HCT116 (cell line): ENCODE results near the gene TSG101. TPM values are rescaled to one million over a fixed set of nuclear protein-coding genes. Genes with fewer than 3 reads are reported as not detected.

Source experiments
- ATAC-seq: fragments of 200-7000 bp; cut with Tn5 transposase; 2 replicates; pipeline ENCODE4 v1.9.1; 2020; ENCODE audit warnings: mild to moderate bottlenecking, moderate library complexity
- BruUV-seq: library from RNA; stranded (reverse); fragments of 400-500 nt; replicated peaks from 2 replicates; lab custom pipeline; 2021; lab: Mats Ljungman, UMichigan
- CTCF ChIA-PET: fragments of 300-600 bp; sonication (Branson Sonifier 250); formaldehyde crosslinking; loops from one replicate; lab custom pipeline; 2021; ENCODE audit warnings: antibody characterized with exemption; lab: Charles Lee
- POLR2A ChIA-PET: fragments of 300-600, 350-600 bp; sonication (Branson Sonifier 250); formaldehyde crosslinking; loops from one replicate; lab custom pipeline; 2021; ENCODE audit warnings: antibody characterized with exemption; lab: Charles Lee
- RAD21 ChIA-PET, 2 experiments: fragments of 300-600 bp; sonication (Branson Sonifier 250); formaldehyde crosslinking; loops; one replicate each; lab custom pipeline; 2023; ENCODE audit warnings: low total read pairs in 2 of 2; ENCODE audit not compliant: uncharacterized antibody in 2 of 2, unreplicated experiment in 2 of 2, low non-redundant PET in 1 of 2; lab: Charles Lee
- DNase-seq: peaks from one replicate; pipeline ENCODE4 v3.0.0-alpha.2; 2010; ENCODE audit warnings: low read depth, low spot score
- H2AFZ ChIP-seq: fragments of 200-600 bp; shearing (Covaris generic), sonication (generic); 2 replicates; pipeline ENCODE4 v1.6.1; 2017; ENCODE audit warnings: low read depth, mixed run types, mixed read lengths, antibody characterized with exemption, low read length; ENCODE audit not compliant: poor library complexity, severe bottlenecking
- H3K27ac ChIP-seq: 2 replicates; pipeline ENCODE4 v1.5.1; 2012; ENCODE audit warnings: low read depth, low read length
- H3K27me3 ChIP-seq: fragments of 200-600 bp; sonication (generic); 2 replicates; pipeline ENCODE4 v1.6.1; 2016; ENCODE audit warnings: mixed run types, low read length, mixed read lengths; ENCODE audit not compliant: insufficient read depth
- H3K36me3 ChIP-seq, 2 experiments: fragments of 200-500 bp in 1 of 2; fragments of 200-600 bp in 1 of 2; sonication (Bioruptor generic) in 1 of 2; sonication (generic) in 1 of 2; 2 replicates each; pipeline versions ENCODE4 v1.5.1 to v1.6.1; 2014 to 2016; ENCODE audit warnings: low read length in 2 of 2, inconsistent platforms in 1 of 2, mixed read lengths in 1 of 2, mixed run types in 1 of 2; ENCODE audit not compliant: insufficient read depth in 2 of 2, control insufficient read depth in 1 of 2
- H3K4me1 ChIP-seq, 2 experiments: fragments of 200-600 bp in 1 of 2; sonication (generic) in 1 of 2; 2 replicates each; pipeline versions ENCODE4 v1.5.1 to v1.6.1; 2012 to 2017; ENCODE audit warnings: low read length in 2 of 2, inconsistent platforms in 1 of 2, mild to moderate bottlenecking in 1 of 2, mixed read lengths in 1 of 2, mixed run types in 1 of 2, moderate library complexity in 1 of 2; ENCODE audit not compliant: insufficient read depth in 2 of 2, control insufficient read depth in 1 of 2
- H3K4me2 ChIP-seq: fragments of 200-600 bp; sonication (generic); 2 replicates; pipeline ENCODE4 v1.6.1; 2017; ENCODE audit warnings: mixed run types, low read length, mixed read lengths
- H3K4me3 ChIP-seq, 2 experiments: fragments of 200-600 bp in 1 of 2; sonication (generic) in 1 of 2; replicated peaks in 1 of 2; 2 replicates each; pipeline ENCODE4 v1.5.1; 2011 to 2016; ENCODE audit warnings: low read length in 2 of 2, control low read depth in 1 of 2, low read depth in 1 of 2, mild to moderate bottlenecking in 1 of 2, mixed read lengths in 1 of 2, mixed run types in 1 of 2
- H3K79me2 ChIP-seq: fragments of 200-600 bp; sonication (generic); 2 replicates; pipeline ENCODE4 v1.6.1; 2017; ENCODE audit warnings: mild to moderate bottlenecking, mixed run types, low read length, moderate library complexity, mixed read lengths; ENCODE audit not compliant: insufficient read depth
- H3K9ac ChIP-seq: fragments of 200-600 bp; sonication (generic); 2 replicates; pipeline ENCODE4 v1.6.1; 2016; ENCODE audit warnings: low read length, mixed read lengths
- H3K9me2 ChIP-seq: fragments of 200-600 bp; sonication (generic), shearing (Covaris generic); 2 replicates; pipeline ENCODE4 v1.6.1; 2017; ENCODE audit warnings: mixed run types, mild to moderate bottlenecking, moderate library complexity; ENCODE audit not compliant: insufficient read depth
- H3K9me3 ChIP-seq, 2 experiments: fragments of 200-500 bp in 1 of 2; fragments of 200-600 bp in 1 of 2; sonication (Bioruptor generic) in 1 of 2; sonication (generic) in 1 of 2; 2 replicates each; pipeline ENCODE4 v1.6.1; 2014 to 2017; ENCODE audit warnings: low read length in 2 of 2, mixed read lengths in 2 of 2, inconsistent platforms in 1 of 2, low read depth in 1 of 2, mild to moderate bottlenecking in 1 of 2, mixed run types in 1 of 2, moderate library complexity in 1 of 2; ENCODE audit not compliant: control insufficient read depth in 1 of 2, insufficient read depth in 1 of 2
- H4K20me1 ChIP-seq: fragments of 200-600 bp; sonication (generic), shearing (Covaris generic); 2 replicates; pipeline ENCODE4 v1.6.1; 2017; ENCODE audit warnings: mixed run types, mild to moderate bottlenecking, moderate library complexity; ENCODE audit not compliant: insufficient read depth
- ELF1 ChIP-seq: IDR thresholded peaks from 2 replicates; pipeline ENCODE4 v1.6.1; 2012; ENCODE audit warnings: low read depth, borderline replicate concordance
- EZH2 ChIP-seq: fragments of 200-600 bp; sonication (generic); IDR thresholded peaks from 2 replicates; pipeline ENCODE4 v1.6.1; 2017; ENCODE audit warnings: antibody characterized with exemption, mixed run types
- FOSL1 ChIP-seq: IDR thresholded peaks from 2 replicates; pipeline ENCODE4 v1.6.1; 2012; ENCODE audit warnings: low read depth
- RAD21 ChIP-seq: IDR thresholded peaks from 2 replicates; pipeline ENCODE4 v1.6.1; 2012; ENCODE audit warnings: low read depth, mild to moderate bottlenecking
- REST ChIP-seq: IDR thresholded peaks from 2 replicates; pipeline ENCODE4 v1.6.1; 2012; ENCODE audit warnings: low read depth
- SRF ChIP-seq: IDR thresholded peaks from 2 replicates; pipeline ENCODE4 v1.6.1; 2012; ENCODE audit warnings: low read depth
- ZBTB33 ChIP-seq: IDR thresholded peaks from 2 replicates; pipeline ENCODE4 v1.6.1; 2011; ENCODE audit warnings: mild to moderate bottlenecking, low read length, moderate library complexity; ENCODE audit not compliant: insufficient replicate concordance; ENCODE audit errors: extremely low read depth
- ZFX ChIP-seq: fragments of 450-650 bp; IDR thresholded peaks from 2 replicates; pipeline ENCODE4 v1.6.1; 2017
- ZNF274 ChIP-seq: fragments of 200-500 bp; sonication (Bioruptor generic); IDR thresholded peaks from 2 replicates; pipeline ENCODE4 v1.6.1; 2014; ENCODE audit warnings: mild to moderate bottlenecking, low read depth, low read length, inconsistent platforms
- intact Hi-C: fragments of 100-400 bp; cut with micrococcal nuclease; formaldehyde crosslinking; loops from 2 replicates; pipeline ENCODE4 v1.10.0; 2022
- total RNA-seq: library from RNA; stranded (reverse); gene quantifications from one replicate; pipeline ENCODE4 v1.2.1, GENCODE V29; 2021; ENCODE audit not compliant: unreplicated experiment
- TF ChIP-seq, protein P1 (sequence below): IDR thresholded peaks from 2 replicates; pipeline ENCODE4 v1.6.1; 2012
- TF ChIP-seq, protein P2 (sequence below), 3 experiments: fragments of 200-600 bp in 1 of 3; sonication (generic) in 1 of 3; IDR thresholded peaks in 2 of 3; conservative IDR thresholded peaks in 1 of 3; 2 replicates each; pipeline ENCODE4 v1.5.1; 2012 to 2017; ENCODE audit warnings: low read depth in 2 of 3, low read length in 2 of 3, antibody characterized with exemption in 1 of 3, borderline replicate concordance in 1 of 3, control low read depth in 1 of 3, mild to moderate bottlenecking in 1 of 3, mixed read lengths in 1 of 3, mixed run types in 1 of 3, moderate library complexity in 1 of 3; ENCODE audit not compliant: insufficient read depth in 1 of 3

Gene TSG101
- total RNA-seq, 1 experiment from 2014 or later, result 61.9 TPM

DNA sequence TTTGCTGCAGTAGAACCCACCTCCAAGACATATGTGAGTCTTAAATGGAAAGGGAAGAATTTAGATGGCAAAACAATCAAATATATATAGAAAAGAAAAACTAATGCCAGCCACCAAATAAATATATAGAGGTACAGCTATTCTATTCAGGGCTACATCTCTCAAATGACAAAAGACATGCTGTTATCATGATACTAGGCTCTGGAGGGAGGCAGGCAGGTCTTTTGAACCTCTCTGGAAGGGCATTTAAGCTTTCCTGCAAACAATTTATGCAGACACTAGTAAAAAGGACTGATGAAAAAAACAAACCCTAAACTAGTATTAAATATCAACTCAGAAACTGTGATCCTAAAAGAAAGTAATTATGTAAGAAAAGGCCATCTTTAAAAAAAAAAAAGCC lies 37.4 kb upstream of the TSG101 start:
- intact Hi-C loops, result no loop called here
- no peak overlapping the region for H2AFZ ChIP-seq
- H3K36me3 ChIP-seq, result peaks cover 3 to 5% of the 10 kb centered on the region in 2 experiments
- DNase-seq, result no peak
- no peak for ATAC-seq
- H3K9me3 ChIP-seq, result no peaks in the 10 kb centered on the region
- H3K9me2 ChIP-seq, result no peaks in the 10 kb centered on the region
- ChIA-PET CTCF (interaction anchor here (1.2 kb wide), 1 partner anchor 320 kb away, joined by 6 read pairs; no protein-coding TSS in a partner anchor), POLR2A (no interaction called here), RAD21 (no interaction called here)
- no TSS peak for BruUV-seq
- no peak overlapping the region for H3K9ac ChIP-seq
- no peaks in the 10 kb centered on the region for H3K27me3 ChIP-seq
- H3K4me2 ChIP-seq, result no peak overlapping the region
- TF ChIP-seq FOSL1 (no peak), RAD21 (no peak), ZNF274 (no peak), ZFX (no peak), ELF1 (no peak), SRF (no peak), EZH2 (no peak)
- TF ChIP-seq, protein P1, sequence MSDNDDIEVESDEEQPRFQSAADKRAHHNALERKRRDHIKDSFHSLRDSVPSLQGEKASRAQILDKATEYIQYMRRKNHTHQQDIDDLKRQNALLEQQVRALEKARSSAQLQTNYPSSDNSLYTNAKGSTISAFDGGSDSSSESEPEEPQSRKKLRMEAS, result no peak
- H3K79me2 ChIP-seq, result no peaks in the 10 kb centered on the region
- H3K4me3 ChIP-seq, result no peak overlapping the region
- no peaks in the 10 kb centered on the region for H3K4me1 ChIP-seq
- H4K20me1 ChIP-seq, result no peaks in the 10 kb centered on the region
- H3K27ac ChIP-seq, result no peak overlapping the region

GRCh38 chr11:18563090-18563730 lies 36.5 kb upstream of the TSG101 start:
- POLR2A ChIA-PET, result no interaction called here
- no peak for ATAC-seq
- BruUV-seq, result no TSS peak
- no peak for TF ChIP-seq REST
- no peak for TF ChIP-seq ZNF274
- no peak for TF ChIP-seq ELF1
- TF ChIP-seq, protein P2, sequence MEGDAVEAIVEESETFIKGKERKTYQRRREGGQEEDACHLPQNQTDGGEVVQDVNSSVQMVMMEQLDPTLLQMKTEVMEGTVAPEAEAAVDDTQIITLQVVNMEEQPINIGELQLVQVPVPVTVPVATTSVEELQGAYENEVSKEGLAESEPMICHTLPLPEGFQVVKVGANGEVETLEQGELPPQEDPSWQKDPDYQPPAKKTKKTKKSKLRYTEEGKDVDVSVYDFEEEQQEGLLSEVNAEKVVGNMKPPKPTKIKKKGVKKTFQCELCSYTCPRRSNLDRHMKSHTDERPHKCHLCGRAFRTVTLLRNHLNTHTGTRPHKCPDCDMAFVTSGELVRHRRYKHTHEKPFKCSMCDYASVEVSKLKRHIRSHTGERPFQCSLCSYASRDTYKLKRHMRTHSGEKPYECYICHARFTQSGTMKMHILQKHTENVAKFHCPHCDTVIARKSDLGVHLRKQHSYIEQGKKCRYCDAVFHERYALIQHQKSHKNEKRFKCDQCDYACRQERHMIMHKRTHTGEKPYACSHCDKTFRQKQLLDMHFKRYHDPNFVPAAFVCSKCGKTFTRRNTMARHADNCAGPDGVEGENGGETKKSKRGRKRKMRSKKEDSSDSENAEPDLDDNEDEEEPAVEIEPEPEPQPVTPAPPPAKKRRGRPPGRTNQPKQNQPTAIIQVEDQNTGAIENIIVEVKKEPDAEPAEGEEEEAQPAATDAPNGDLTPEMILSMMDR (IDR thresholded peaks at IDR 0.05 in 2 of 3, conservative IDR thresholded peaks at IDR 0.05 in 1 of 3; ENCODE audit: borderline replicate concordance in 1 of 3, insufficient read depth in 1 of 3, low read depth in 2 of 3, low read length in 2 of 3), result no peak
- TF ChIP-seq ZBTB33, result no peak
- no peak for TF ChIP-seq RAD21
- TF ChIP-seq SRF, result no peak

More at GRCh38 chr11:18563090-18563730, 36.5 kb upstream of the TSG101 start:
- H3K27ac ChIP-seq, result no peak overlapping the region
- ChIA-PET CTCF (no interaction called here), RAD21 (no interaction called here)
- no peaks in the 10 kb centered on the region for H3K9me2 ChIP-seq
- H3K4me3 ChIP-seq, result no peak overlapping the region
- intact Hi-C loops, result no loop called here
- no peaks in the 10 kb centered on the region for H4K20me1 ChIP-seq
- peaks cover 3 to 5% of the 10 kb centered on the region in 2 experiments for H3K36me3 ChIP-seq
- H3K4me2 ChIP-seq, result no peak overlapping the region
- no peaks in the 10 kb centered on the region for H3K79me2 ChIP-seq
- no peak for DNase-seq
- H3K9me3 ChIP-seq, result no peaks in the 10 kb centered on the region
- no peaks in the 10 kb centered on the region for H3K4me1 ChIP-seq
- H3K27me3 ChIP-seq, result no peaks in the 10 kb centered on the region
- no peak overlapping the region for H3K9ac ChIP-seq
- no peak overlapping the region for H2AFZ ChIP-seq
